ENCODE data around the gene TEC.

Gene TEC

GRCh38 chr4:48194971-48195370 lies 74.7 kb downstream of the TEC start:
- DNase-seq (ENCODE audit: low read depth): no peak
- TF ChIP-seq, protein P1, sequence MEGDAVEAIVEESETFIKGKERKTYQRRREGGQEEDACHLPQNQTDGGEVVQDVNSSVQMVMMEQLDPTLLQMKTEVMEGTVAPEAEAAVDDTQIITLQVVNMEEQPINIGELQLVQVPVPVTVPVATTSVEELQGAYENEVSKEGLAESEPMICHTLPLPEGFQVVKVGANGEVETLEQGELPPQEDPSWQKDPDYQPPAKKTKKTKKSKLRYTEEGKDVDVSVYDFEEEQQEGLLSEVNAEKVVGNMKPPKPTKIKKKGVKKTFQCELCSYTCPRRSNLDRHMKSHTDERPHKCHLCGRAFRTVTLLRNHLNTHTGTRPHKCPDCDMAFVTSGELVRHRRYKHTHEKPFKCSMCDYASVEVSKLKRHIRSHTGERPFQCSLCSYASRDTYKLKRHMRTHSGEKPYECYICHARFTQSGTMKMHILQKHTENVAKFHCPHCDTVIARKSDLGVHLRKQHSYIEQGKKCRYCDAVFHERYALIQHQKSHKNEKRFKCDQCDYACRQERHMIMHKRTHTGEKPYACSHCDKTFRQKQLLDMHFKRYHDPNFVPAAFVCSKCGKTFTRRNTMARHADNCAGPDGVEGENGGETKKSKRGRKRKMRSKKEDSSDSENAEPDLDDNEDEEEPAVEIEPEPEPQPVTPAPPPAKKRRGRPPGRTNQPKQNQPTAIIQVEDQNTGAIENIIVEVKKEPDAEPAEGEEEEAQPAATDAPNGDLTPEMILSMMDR (conservative IDR thresholded peaks at IDR 0.05; ENCODE audit: control insufficient read depth, insufficient read depth, low read depth, low read length): no peak

DNA sequence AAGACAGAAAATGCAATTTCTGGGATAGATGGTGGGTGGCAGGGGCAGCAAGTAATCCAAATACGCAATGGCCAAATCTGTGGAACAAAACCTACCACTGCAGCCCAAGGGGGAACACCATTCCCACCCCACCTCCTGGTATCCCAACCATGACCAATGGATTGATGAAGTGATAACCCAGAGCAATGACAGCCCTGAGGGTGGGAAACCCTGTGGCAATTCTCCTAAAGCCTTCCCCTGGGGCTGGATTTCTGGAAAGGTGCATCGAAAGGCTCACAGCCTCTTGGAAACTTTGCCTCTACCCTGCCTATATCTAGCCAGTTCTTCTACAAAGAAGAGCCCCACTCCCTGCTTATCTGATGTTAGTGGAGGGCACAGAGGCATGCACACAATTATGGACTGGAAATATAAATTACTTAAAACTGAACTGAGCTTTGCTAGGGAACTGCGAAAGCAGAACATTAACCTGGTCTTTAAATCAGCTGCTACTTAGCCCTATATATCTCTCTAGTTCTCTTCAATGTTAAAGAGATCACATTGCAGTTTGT lies 75.6 kb downstream of the TEC start:
- TF ChIP-seq, protein P1 (conservative IDR thresholded peaks at IDR 0.05; ENCODE audit: control insufficient read depth, insufficient read depth, low read depth, low read length): no peak
- DNase-seq (ENCODE audit: low read depth): no peak
- no peak overlapping the region for H3K4me3 ChIP-seq (ENCODE audit: control insufficient read depth, low read depth, low read length)

More at GRCh38 chr4:48194971-48195370, 74.7 kb downstream of the TEC start:
- no peak overlapping the region for H3K4me3 ChIP-seq (ENCODE audit: control insufficient read depth, low read depth, low read length)

DNA sequence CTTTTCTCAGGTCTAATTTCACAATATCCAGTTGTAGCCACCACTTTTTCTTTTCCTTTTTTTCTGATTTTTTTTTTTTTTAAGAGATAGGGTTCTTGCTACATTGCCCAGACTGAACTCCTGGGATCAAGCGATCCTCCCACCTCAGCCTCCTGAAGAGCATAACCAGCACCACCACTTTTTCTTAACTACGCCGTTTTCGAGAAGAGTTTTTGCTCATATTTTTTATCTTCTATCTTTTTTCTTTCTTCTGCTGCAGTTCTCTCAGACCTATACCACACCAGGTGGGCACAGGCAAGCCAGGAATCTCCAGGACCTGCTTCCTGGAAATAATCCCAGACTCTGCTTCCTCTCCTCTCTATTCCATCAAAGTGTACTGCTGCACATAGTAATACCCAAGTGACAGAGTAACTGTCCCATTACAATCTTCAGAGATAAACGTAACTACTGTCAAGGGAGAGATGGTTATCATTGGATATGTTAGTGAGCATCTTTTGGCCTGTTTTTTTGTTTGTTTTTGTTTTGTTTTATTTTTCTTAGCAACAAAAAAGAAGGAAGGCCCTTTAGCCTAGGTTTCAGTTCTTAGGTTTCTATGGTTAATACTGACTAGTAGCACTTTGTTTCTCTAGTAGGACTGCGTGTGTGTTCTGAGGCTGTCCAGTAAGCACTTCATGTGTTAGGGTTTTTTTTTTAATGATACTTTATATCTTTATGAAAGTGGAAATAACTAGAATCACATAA lies 76.4 kb downstream of the TEC start:
- TF ChIP-seq, protein P1 (conservative IDR thresholded peaks at IDR 0.05; ENCODE audit: control insufficient read depth, insufficient read depth, low read depth, low read length): no peak
- no peak overlapping the region for H3K4me3 ChIP-seq (ENCODE audit: control insufficient read depth, low read depth, low read length)
- no peak for DNase-seq (ENCODE audit: low read depth)

DNA sequence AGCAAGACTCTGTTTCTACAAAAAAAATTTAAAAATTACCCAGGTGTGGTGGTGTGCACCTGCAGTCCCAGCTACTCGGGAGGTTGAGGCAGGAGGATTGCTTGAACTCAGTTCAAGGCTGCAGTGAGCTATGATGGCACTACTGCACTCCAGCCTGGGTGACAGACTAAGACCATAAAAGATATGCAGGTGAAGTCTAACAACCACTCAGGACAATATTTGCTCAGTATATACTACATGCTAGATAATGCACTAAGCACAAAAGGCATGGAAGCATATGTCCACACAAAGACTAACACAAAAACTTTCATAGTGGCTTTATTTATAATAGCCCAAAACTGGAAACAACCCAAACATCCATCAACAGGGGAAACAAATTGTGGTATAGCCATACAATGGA lies 77.9 kb downstream of the TEC start:
- H3K4me3 ChIP-seq (ENCODE audit: control insufficient read depth, low read depth, low read length): no peak overlapping the region
- DNase-seq (ENCODE audit: low read depth): no peak
- TF ChIP-seq, protein P1 (conservative IDR thresholded peaks at IDR 0.05; ENCODE audit: control insufficient read depth, insufficient read depth, low read depth, low read length): no peak

DNA sequence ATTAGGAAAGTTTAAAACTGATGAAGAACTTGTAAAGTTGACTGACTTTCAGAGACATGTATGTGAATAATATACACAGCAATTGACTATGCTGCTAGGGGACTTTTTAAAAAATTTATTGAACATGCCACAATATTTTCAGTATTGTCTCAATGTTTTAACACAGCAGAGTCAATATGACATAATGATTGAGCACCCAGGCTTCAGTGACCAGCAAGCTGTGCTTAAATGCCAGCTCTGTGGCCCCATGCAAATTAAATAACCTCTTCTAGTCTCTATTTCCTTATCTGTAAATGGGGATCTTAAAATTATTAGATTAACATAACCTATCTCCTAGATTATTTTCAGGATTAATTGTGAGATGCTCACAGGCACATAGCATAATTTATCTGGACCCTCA lies 78.8 kb downstream of the TEC start:
- H3K4me3 ChIP-seq (ENCODE audit: control insufficient read depth, low read depth, low read length): no peak overlapping the region
- DNase-seq (ENCODE audit: low read depth): no peak
- TF ChIP-seq, protein P1 (conservative IDR thresholded peaks at IDR 0.05; ENCODE audit: control insufficient read depth, insufficient read depth, low read depth, low read length): no peak

DNA sequence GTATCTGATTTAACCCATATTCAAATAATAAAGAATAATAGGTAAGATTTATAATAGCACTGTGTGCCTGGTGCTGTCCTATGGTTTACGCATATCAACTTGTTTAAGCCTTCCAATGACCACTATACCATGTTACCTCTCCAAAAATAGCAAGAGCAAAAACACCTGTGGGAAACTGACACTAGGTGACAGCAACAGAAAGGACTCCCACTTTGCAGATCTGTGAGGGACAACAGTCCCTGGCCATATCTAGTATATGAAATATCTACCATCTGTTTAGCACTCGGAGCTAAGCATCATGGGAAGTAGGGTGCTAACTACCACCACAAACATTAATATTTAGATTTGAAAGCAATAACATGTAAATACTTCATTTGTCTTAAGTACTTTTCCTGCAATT lies 79.9 kb downstream of the TEC start:
- TF ChIP-seq, protein P1 (conservative IDR thresholded peaks at IDR 0.05; ENCODE audit: control insufficient read depth, insufficient read depth, low read depth, low read length): no peak
- no peak for DNase-seq (ENCODE audit: low read depth)
- no peak overlapping the region for H3K4me3 ChIP-seq (ENCODE audit: control insufficient read depth, low read depth, low read length)

All from fibroblast of mammary gland (primary cell).